Tibial artery (tissue), 4 donors: Measurements from ENCODE around the gene SMC4.
A peak's percentile ranks its signal among the peaks of the same experiment; 100 is the strongest.

Source experiments
- DNase-seq, 2 donors: peaks; one replicate each; pipeline ENCODE4 v3.0.0-alpha.2; 2019
- H3K27ac ChIP-seq, 2 donors: fragments of 200-600 bp; sonication (generic) in 1 of 2; 1 replicate in 1 of 2; 2 replicates in 1 of 2; pipeline ENCODE4 v1.5.1; 2018 to 2019; ENCODE audit warnings: mild to moderate bottlenecking in 1 of 2
- H3K27me3 ChIP-seq, 2 donors: fragments of 200-600 bp; sonication (generic) in 1 of 2; one replicate each; pipeline versions ENCODE4 v1.5.1 to v1.6.0; 2016 to 2019
- H3K36me3 ChIP-seq, 3 donors: fragments of 200-600 bp; sonication (generic) in 2 of 3; one replicate each; pipeline ENCODE4 v1.5.1; 2016 to 2019; ENCODE audit warnings: mild to moderate bottlenecking in 2 of 3
- H3K4me1 ChIP-seq, 4 donors: fragments of 200-600 bp; sonication (generic) in 2 of 4; 1 replicate in 3 of 4; 2 replicates in 1 of 4; pipeline ENCODE4 v1.5.1; 2016 to 2019
- H3K4me3 ChIP-seq, 2 donors: fragments of 200-600 bp; sonication (generic) in 1 of 2; 1 replicate in 1 of 2; 2 replicates in 1 of 2; pipeline ENCODE4 v1.5.1; 2018 to 2019; ENCODE audit warnings: mild to moderate bottlenecking in 2 of 2
- H3K9me3 ChIP-seq, 3 donors: fragments of 200-600 bp; sonication (generic) in 1 of 3; one replicate each; pipeline ENCODE4 v1.5.1; 2016 to 2019
- CTCF ChIP-seq, 2 experiments: fragments of 200-600 bp in 1 of 2; fragments of 450-650 bp in 1 of 2; IDR thresholded peaks; one replicate each; pipeline ENCODE4 v1.5.1; 2017 to 2019; ENCODE audit warnings: antibody characterized with exemption in 2 of 2, mild to moderate bottlenecking in 1 of 2, moderate library complexity in 1 of 2
- intact Hi-C: fragments of 100-400 bp; cut with DNase I; formaldehyde crosslinking; loops from one replicate; pipeline ENCODE4 v1.15.0; 2023; ENCODE audit warnings: low total_unique reads

Gene SMC4

DNA sequence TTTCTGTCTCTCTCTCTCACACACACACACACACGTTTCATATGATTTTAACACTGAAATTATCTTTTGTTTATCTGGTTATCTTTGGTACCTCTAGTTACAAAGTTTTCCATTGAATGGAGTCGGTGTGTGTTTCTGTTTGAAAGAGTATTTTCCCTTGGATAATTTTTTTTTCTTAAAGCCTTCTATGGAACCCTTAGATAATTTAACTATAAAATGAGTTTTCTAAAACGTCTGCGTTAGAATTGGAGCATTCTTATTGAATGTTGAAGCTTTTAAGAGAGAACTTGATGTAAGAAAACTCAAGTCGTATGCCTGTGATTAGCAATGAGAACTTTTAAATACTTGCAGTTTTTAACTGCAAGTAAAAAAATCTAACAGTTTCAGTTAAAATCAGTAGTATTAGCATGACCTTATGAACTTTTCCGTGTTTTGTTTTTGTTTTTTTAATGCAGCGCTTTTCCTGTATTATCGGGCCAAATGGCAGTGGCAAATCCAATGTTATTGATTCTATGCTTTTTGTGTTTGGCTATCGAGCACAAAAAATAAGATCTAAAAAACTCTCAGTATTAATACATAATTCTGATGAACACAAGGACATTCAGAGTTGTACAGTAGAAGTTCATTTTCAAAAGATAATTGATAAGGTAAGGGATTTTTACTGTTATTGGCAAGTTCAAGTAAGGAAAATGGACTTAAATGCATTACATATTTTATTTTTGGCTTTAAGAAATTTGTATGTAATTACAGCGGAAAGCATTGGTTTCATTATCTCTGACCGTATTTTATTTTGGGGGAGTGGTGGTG, 3.0 kb downstream of the SMC4 start:
- intact Hi-C loops: loop anchor here (10.0 kb wide), 1 partner anchor 162 kb away; the partner anchor contains the start of gene KPNA4
- Histone ChIP-seq H3K4me1 (peaks cover 0 to 17% (median 14%) of the 10 kb centered on the region in 4 donors), H3K27ac (peak overlapping the region; percentile 87 to 88)

GRCh38 chr3:160403028-160403545, 3.6 kb downstream of the SMC4 start:
- no peaks in the 10 kb centered on the region for H3K27me3 ChIP-seq
- DNase-seq: no peak
- no peaks in the 10 kb centered on the region for H3K36me3 ChIP-seq
- peak overlapping the region; percentile 63 to 81 for H3K4me3 ChIP-seq
- H3K27ac ChIP-seq: peak overlapping the region; percentile 87 to 88
- no peaks in the 10 kb centered on the region for H3K9me3 ChIP-seq
- no peak for TF ChIP-seq CTCF (IDR thresholded peaks at IDR 0.05)
- peaks cover 0 to 16% (median 12%) of the 10 kb centered on the region in 4 donors for H3K4me1 ChIP-seq
- intact Hi-C loops: loop anchor here (10.0 kb wide), 1 partner anchor 162 kb away; the partner anchor contains the start of gene KPNA4

More for the DNA sequence above, 3.0 kb downstream of the SMC4 start:
- Histone ChIP-seq H3K27me3 (no peaks in the 10 kb centered on the region), H3K9me3 (no peaks in the 10 kb centered on the region), H3K36me3 (no peaks in the 10 kb centered on the region), H3K4me3 (peak overlapping the region; percentile 63 to 81)
- TF ChIP-seq CTCF (IDR thresholded peaks at IDR 0.05): no peak
- DNase-seq: no peak

DNA sequence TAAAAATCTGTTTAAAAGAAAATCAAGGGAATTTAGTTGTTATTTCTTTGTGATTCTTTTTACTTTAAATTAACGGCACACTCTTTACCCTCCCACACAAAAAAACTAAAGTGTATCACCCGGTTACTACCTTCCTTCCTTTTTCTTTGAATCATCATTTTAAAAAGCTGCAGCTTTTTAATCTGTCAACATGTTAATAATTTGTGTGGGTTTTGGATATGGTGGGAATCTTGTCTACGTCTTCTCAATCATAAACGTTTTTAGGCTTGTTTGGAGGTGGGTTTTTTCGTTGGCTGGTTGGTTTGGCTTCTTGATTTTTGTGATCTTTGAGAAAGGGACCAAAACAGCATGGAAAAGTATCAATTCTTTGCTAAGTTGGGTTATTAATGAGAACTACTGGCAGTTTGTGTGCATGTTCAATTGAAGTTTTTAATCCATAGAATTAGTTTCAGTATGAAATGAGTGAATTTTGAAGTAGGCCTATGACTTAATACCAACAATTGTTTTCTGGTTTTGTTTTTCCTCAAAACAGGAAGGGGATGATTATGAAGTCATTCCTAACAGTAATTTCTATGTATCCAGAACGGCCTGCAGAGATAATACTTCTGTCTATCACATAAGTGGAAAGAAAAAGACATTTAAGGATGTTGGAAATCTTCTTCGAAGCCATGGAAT, 4.5 kb downstream of the SMC4 start:
- H3K27ac ChIP-seq: peak overlapping the region; percentile 87 to 88

DNA sequence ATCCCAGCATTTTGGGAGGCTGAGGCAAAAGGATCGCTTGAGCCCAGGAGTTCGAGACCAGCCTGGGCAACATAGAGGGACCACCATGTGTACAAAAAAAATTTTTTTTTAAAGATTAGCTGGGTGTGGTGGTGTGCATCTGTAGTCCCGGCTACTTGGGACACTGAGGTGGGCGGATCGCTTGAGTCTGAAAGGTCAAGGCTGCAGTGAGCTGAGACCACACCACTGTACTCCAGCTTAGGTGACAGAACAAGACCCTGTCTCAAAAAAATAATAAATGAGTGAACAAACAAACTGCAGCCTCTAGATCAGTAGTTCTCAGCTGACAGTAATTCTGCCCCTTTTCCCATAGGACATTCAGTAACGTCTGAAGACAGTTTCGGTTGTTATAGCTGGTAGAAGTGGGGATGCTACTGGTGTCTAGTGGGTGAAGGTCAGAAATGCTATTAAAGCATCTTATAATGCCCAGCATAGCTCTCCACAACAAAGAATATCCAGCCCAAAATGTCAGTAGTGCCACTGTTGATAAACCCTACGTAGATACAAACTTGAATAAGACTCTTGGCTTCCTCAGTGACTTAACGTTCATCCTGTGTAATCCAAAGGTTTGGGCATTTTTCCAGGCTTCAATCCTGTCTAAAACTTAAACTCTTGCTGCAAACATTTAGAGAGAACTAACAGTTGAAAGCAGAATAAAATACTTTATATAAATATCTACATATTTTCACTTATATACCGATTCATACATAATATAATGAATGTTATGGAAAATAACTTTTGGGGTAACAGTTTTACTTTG, 10.6 kb downstream of the SMC4 start:
- TF ChIP-seq CTCF (IDR thresholded peaks at IDR 0.05): no peak
- intact Hi-C loops: loop anchor here (10.0 kb wide), 2 partner anchors 155 to 245 kb away; partner anchors contain the start of gene KPNA4

More for the DNA sequence above, 4.5 kb downstream of the SMC4 start:
- no peak for DNase-seq
- no peak for TF ChIP-seq CTCF (IDR thresholded peaks at IDR 0.05)
- H3K27me3 ChIP-seq: no peaks in the 10 kb centered on the region
- no peaks in the 10 kb centered on the region for H3K36me3 ChIP-seq
- peaks cover 0 to 12% (median 7%) of the 10 kb centered on the region in 4 donors for H3K4me1 ChIP-seq
- intact Hi-C loops: loop anchor here (10.0 kb wide), 1 partner anchor 161 kb away; the partner anchor contains the start of gene KPNA4
- H3K9me3 ChIP-seq: no peaks in the 10 kb centered on the region
- H3K4me3 ChIP-seq: peak overlapping the region; percentile 63 to 81

DNA sequence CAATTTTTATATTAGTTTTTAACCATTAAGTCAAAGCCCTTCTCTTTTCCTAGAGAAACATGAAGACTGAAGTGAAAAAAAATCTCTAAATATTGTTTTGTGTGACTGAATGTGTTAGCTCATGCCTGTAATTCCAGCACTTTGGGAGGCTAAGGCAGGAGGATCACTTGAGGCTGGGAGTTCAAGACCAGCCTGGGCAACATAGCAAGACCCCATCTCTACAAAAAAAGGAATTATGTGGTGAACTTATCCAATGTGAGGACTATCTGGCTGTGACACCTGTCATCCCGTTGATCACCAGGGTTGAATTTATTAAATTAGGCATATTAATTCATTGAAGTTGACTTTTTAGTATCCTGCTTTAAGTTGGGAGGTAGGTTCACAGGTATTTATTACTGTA, 13.0 kb downstream of the SMC4 start:
- H3K4me3 ChIP-seq: no peak overlapping the region
- no peaks in the 10 kb centered on the region for H3K27me3 ChIP-seq
- no peaks in the 10 kb centered on the region for H3K9me3 ChIP-seq
- H3K4me1 ChIP-seq: no peaks in the 10 kb centered on the region
- peaks cover 0 to 28% (median 10%) of the 10 kb centered on the region in 3 donors for H3K36me3 ChIP-seq
- intact Hi-C loops: loop anchor here (10.0 kb wide), 1 partner anchor 248 kb away; no protein-coding TSS in a partner anchor
- DNase-seq: no peak
- H3K27ac ChIP-seq: no peak overlapping the region
- no peak for TF ChIP-seq CTCF (IDR thresholded peaks at IDR 0.05)

More for the DNA sequence above, 10.6 kb downstream of the SMC4 start:
- H3K27me3 ChIP-seq: no peaks in the 10 kb centered on the region
- no peaks in the 10 kb centered on the region for H3K4me1 ChIP-seq
- no peak overlapping the region for H3K27ac ChIP-seq
- no peak for DNase-seq
- H3K4me3 ChIP-seq: no peak overlapping the region
- H3K9me3 ChIP-seq: no peaks in the 10 kb centered on the region
- peaks cover 0 to 9% (median 2%) of the 10 kb centered on the region in 3 donors for H3K36me3 ChIP-seq
